ENCODE results near the gene JMJD6.
A peak's percentile ranks its signal among the peaks of the same experiment; 100 is the strongest.

Gene JMJD6

GRCh38 chr17:76676629-76677028 lies 49.8 kb downstream of the JMJD6 start:
- DNase-seq, result no peak

GRCh38 chr17:76675648-76676047 lies 50.8 kb downstream of the JMJD6 start:
- DNase-seq, result no peak

DNA sequence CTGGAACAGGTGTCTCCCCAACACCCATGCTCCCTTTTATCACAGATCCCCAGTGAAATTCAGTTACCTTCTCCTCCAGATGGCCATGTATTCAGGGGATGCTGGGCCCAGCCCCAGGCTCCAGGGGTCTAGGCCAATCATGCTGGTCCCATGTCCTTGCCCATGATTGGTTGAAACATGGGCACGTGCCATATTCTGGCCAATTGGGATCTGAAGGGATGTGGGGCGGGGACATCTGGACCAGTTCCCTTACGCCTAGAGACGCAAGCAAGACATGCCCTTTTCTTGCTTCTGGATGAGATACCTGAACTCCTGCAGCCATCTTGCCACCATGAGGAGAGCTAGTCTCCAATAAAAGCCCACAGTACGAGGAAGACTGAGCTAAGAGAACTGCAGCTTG lies 51.8 kb downstream of the JMJD6 start:
- DNase-seq, result no peak

GRCh38 chr17:76673729-76674128 lies 52.7 kb downstream of the JMJD6 start:
- no peak for DNase-seq

DNA sequence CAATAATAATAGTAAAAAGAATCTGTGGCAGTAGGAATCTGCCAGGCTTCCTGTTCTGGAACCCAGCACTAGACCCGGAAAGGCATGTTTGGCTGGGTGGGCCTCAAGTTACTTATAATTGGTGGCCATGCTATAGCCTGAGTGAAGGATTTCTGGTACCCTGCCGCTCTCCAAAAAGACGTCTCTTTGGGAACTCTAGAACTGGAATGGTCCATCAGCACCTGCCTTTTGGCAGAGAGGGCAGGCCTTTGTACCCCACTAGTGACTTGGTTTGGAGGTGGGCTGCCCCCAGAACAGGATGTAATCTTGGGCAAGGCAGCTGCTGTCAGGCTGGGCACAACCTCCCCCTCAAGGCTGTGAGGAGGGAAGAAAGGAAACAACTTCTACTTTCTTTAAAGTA lies 53.5 kb downstream of the JMJD6 start:
- no peak for DNase-seq

DNA sequence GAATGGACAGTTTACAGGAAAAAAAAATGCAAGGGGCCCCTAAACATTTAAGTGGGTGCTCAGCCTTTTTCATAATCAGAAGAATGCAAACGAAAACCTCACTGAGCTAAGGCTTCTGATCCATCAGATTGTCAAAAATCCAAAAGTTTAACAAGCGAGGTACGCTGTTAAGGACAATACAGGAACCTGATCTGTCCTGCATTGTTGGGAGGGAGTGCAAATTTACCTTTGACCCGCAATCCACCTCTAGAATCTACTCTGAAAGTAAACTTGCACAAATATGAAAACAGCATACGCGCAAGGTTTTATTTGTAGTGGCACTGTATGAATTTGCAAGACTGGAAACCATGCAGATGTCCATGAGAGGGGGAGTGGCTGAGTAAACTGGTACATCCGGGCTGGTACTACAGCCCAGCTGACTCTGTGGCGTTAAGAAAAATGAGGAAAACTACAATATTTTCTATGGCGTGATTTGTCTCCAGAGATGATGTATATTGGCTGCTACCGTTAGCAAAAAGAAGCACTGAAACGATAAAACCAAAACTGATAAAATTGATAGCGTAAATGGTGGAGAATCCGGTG lies 54.0 kb downstream of the JMJD6 start:
- peak; percentile 10 for DNase-seq

GRCh38 chr17:76671912-76672262 lies 54.5 kb downstream of the JMJD6 start:
- DNase-seq, result no peak

- DNase-seq, result peak; percentile 97
These were observed 55.1 kb downstream of the JMJD6 start for GRCh38 chr17:76671123-76671911.

- DNase-seq, result no peak
These were observed 55.7 kb downstream of the JMJD6 start for GRCh38 chr17:76670718-76671122.

- no peak for DNase-seq
These were observed 56.2 kb downstream of the JMJD6 start for GRCh38 chr17:76670020-76670717.
